Type B pancreatic cell (in vitro differentiated cells): ENCODE data around the gene SKAP1. TPM values are rescaled to one million over a fixed set of nuclear protein-coding genes. Genes with fewer than 3 reads are reported as not detected.
A peak's percentile ranks its signal among the peaks of the same experiment; 100 is the strongest.

ENCODE experiments used
- DNase-seq: peaks from one replicate; pipeline ENCODE4 v3.0.0; 2021; ENCODE audit warnings: mixed read lengths; ENCODE audit not compliant: unreplicated experiment; ENCODE audit errors: extremely low spot score
- H3K27ac Mint-ChIP-seq: 2 replicates; pipeline ENCODE4 v1.8.0; 2021; ENCODE audit warnings: mild to moderate bottlenecking, mixed read lengths
- H3K27me3 Mint-ChIP-seq: 2 replicates; pipeline ENCODE4 v1.8.0; 2021; ENCODE audit warnings: mixed read lengths
- H3K36me3 Mint-ChIP-seq: 2 replicates; pipeline ENCODE4 v1.8.0; 2021; ENCODE audit warnings: mixed read lengths
- H3K4me1 Mint-ChIP-seq: one replicate; pipeline ENCODE4 v1.8.0; 2021; ENCODE audit warnings: mixed read lengths; ENCODE audit not compliant: unreplicated experiment
- H3K4me3 Mint-ChIP-seq: 2 replicates; pipeline ENCODE4 v1.8.0; 2021; ENCODE audit warnings: mild to moderate bottlenecking, mixed read lengths
- H3K9me3 Mint-ChIP-seq: 2 replicates; pipeline ENCODE4 v1.8.0; 2021; ENCODE audit warnings: mixed read lengths
- total RNA-seq: library from RNA; stranded (reverse); gene quantifications from 2 replicates; pipeline ENCODE4 v1.2.1, GENCODE V29; 2021; ENCODE audit warnings: low replicate concordance
- TF ChIP-seq, protein P1 (sequence below): fragments of 200-600 bp; sonication (generic); conservative IDR thresholded peaks from 2 replicates; pipeline ENCODE4 v1.5.0; 2021; ENCODE audit warnings: antibody characterized with exemption, mild to moderate bottlenecking

Gene SKAP1
- total RNA-seq, 1 donor from 2014 or later: 0.43 TPM

DNA sequence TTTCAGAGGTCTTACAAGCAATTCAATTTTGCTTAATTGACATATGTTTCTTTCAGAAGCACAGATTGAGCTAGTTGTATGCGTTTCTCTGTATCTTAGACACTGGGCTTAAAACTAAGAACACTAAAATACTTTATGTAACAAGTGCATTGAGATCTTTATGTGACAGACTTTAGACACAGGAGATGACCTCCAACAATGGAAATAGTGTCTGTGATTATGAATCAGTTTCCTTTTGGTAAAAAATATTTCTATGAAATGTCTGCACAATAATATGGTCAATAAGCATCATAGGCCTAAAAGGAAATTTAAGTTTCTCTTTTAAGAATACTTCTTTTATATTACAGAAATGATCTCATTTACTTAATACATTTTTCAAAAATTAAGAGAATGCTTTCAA, 153.2 kb downstream of the SKAP1 start:
- TF ChIP-seq, protein P1, sequence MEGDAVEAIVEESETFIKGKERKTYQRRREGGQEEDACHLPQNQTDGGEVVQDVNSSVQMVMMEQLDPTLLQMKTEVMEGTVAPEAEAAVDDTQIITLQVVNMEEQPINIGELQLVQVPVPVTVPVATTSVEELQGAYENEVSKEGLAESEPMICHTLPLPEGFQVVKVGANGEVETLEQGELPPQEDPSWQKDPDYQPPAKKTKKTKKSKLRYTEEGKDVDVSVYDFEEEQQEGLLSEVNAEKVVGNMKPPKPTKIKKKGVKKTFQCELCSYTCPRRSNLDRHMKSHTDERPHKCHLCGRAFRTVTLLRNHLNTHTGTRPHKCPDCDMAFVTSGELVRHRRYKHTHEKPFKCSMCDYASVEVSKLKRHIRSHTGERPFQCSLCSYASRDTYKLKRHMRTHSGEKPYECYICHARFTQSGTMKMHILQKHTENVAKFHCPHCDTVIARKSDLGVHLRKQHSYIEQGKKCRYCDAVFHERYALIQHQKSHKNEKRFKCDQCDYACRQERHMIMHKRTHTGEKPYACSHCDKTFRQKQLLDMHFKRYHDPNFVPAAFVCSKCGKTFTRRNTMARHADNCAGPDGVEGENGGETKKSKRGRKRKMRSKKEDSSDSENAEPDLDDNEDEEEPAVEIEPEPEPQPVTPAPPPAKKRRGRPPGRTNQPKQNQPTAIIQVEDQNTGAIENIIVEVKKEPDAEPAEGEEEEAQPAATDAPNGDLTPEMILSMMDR: no peak
- Mint-ChIP-seq H3K4me3 (no peak overlapping the region), H3K36me3 (no peaks in the 10 kb centered on the region), H3K27ac (no peak overlapping the region), H3K27me3 (peaks cover 13% of the 10 kb centered on the region), H3K4me1 (peaks cover 5% of the 10 kb centered on the region), H3K9me3 (no peaks in the 10 kb centered on the region)
- DNase-seq: no peak

- no peak for DNase-seq
- H3K27ac Mint-ChIP-seq: no peak overlapping the region
- H3K9me3 Mint-ChIP-seq: no peaks in the 10 kb centered on the region
- peaks cover 3% of the 10 kb centered on the region for H3K4me1 Mint-ChIP-seq
- no peaks in the 10 kb centered on the region for H3K36me3 Mint-ChIP-seq
- TF ChIP-seq, protein P1: no peak
- no peak overlapping the region for H3K4me3 Mint-ChIP-seq
- H3K27me3 Mint-ChIP-seq: peaks cover 10% of the 10 kb centered on the region
Observed at GRCh38 chr17:48270899-48271298, 159.1 kb downstream of the SKAP1 start.

DNA sequence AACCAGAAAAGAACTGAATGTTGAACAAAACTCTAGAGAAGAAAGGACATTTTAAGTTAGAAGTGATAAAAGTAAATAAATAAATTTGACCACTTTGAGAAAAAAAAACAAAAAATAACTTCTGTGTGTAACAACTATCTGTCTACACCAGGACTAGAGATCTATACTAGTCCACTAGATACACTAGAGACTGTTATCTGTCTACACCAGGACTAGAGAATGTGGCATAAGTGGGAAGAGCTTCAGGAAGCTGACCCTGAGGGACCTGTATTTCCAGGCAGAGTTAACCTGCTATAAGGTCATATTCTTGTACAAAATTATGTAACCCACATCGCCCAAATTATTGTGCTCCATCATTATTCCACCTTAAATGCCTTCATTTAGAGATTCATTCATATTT, 160.8 kb downstream of the SKAP1 start:
- peaks cover 17% of the 10 kb centered on the region for H3K4me1 Mint-ChIP-seq
- H3K4me3 Mint-ChIP-seq: no peak overlapping the region
- no peak overlapping the region for H3K27ac Mint-ChIP-seq
- H3K9me3 Mint-ChIP-seq: no peaks in the 10 kb centered on the region
- TF ChIP-seq, protein P1: no peak
- no peaks in the 10 kb centered on the region for H3K27me3 Mint-ChIP-seq
- DNase-seq: no peak
- H3K36me3 Mint-ChIP-seq: no peaks in the 10 kb centered on the region

DNA sequence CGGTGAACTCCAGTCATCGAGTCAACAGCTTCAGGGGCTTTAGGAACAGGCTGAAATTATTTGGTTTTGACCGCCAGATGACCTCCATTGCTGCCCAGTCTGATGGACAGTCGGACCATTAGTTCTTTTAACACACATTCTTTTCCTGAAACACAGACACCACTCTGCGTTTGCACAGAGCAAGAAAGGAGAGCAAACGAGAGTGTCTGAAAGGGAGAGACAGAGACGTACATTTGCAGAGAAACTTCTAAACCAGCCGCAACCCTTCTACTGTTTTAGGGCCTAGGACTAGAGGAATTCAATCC, 166.3 kb downstream of the SKAP1 start:
- Mint-ChIP-seq H3K4me1 (peaks cover 47% of the 10 kb centered on the region), H3K36me3 (no peaks in the 10 kb centered on the region), H3K27me3 (no peaks in the 10 kb centered on the region), H3K4me3 (peak overlapping the region; percentile 56), H3K9me3 (no peaks in the 10 kb centered on the region), H3K27ac (peak overlapping the region; percentile 78)
- TF ChIP-seq, protein P1: no peak
- DNase-seq: no peak

DNA sequence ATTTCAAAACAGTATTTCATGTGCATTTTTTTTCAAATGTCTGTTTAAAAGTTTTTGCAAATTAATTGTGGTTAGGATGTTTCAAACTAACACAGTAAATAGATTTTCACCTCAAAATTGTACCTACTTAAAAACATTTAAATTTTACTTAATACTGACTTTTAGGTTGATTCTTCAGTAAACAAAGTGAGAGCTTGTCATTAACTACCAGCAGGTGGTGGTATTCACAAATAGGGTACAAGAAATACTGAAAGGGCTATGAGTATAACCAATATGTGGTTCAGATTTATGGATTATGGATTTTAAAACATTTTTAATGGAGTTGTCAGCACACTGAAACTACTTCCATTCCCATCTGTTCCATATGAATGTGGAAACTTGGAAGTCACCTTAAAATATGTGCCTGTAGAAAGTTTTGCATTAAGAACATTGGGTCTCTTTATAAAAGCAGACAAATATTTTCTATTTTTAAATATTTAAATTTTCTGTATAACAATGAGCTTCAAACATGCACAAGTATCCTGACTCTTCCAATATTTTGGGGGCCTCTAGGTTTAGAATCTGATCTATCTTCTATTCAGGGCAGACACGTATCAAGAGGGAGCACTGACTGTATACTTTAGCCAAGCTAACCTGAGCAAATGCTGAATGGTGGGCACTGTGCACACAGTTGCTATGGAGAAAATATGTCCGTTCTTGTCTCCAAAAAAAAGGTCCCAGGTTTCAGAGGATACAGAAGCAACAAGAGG, 166.9 kb downstream of the SKAP1 start:
- Mint-ChIP-seq H3K27ac (peak overlapping the region; percentile 78), H3K36me3 (no peaks in the 10 kb centered on the region), H3K27me3 (peaks cover 4% of the 10 kb centered on the region), H3K9me3 (no peaks in the 10 kb centered on the region), H3K4me3 (peak overlapping the region; percentile 56), H3K4me1 (peaks cover 47% of the 10 kb centered on the region)
- DNase-seq: no peak
- TF ChIP-seq, protein P1: peak; percentile 66
